Measurements from ENCODE around the gene SAMM50. TPM values are rescaled to one million over a fixed set of nuclear protein-coding genes. Genes with fewer than 3 reads are reported as not detected.

SAMM50 gene
- total and polyA plus RNA-seq, 2 donors (not counting 3 experiments of a cell fraction or from before 2014, with no cell fraction given) = 42.9 to 56.2 TPM

DNA sequence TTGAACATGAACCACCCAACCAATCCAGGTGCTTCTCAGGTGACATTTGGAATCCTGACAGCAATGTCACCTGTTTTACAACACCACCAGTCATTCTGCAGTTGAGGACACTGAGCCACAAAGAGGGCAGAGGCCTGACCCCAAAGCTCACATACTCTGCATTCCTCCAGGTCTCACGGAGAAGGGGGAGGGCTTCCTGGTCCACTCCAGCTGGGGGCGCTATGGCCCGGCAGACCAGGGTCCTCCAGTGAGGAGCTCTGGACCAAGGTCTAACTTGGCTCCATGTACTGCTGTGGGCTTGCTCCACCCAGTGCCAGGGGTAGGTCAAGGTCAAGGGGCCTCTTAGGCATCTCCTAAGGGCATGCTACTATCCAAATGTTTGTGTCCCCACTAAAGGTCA, 33.1 kb upstream of the SAMM50 start:
- H3K27me3 ChIP-seq (ENCODE audit: control insufficient read depth in 2 of 2, insufficient read depth in 2 of 2, low read length in 2 of 2) = no peaks in the 10 kb centered on the region
- no peak overlapping the region for H3K4me3 ChIP-seq (replicated peaks in 1 of 3; ENCODE audit: insufficient read depth in 1 of 3, low read depth in 1 of 3, low read length in 3 of 3)
- H3K79me2 ChIP-seq (ENCODE audit: control insufficient read depth, insufficient read depth, low read length) = no peaks in the 10 kb centered on the region
- H3K36me3 ChIP-seq (ENCODE audit: control insufficient read depth in 2 of 2, extremely low read depth in 1 of 2, insufficient read depth in 2 of 2, low read length in 2 of 2) = no peaks in the 10 kb centered on the region
- intact Hi-C loops (cut with micrococcal nuclease) = loop anchor here (2.0 to 10.0 kb wide), 3 partner anchors 33 to 763 kb away; partner anchors contain the start of genes SAMM50 and TTLL12
- dilution Hi-C loops (cut with MboI; ENCODE audit: extremely low pct_ligation_motif_present, low sequenced_read_pairs) = no loop called here
- no peaks in the 10 kb centered on the region for H3K9me1 ChIP-seq (replicated peaks; ENCODE audit: control insufficient read depth, extremely low read depth, insufficient read depth, low read length)
- H3K9ac ChIP-seq (replicated peaks; ENCODE audit: extremely low read depth, insufficient read depth, low read length) = no peak overlapping the region
- no peak for TF ChIP-seq POLR2AphosphoS5 (IDR thresholded peaks at IDR 0.05; ENCODE audit: insufficient read depth, low read depth, low read length)
- no peak for TF ChIP-seq JUN (IDR thresholded peaks at IDR 0.05; ENCODE audit: borderline replicate concordance, insufficient read depth, insufficient read length, low read depth)
- TF ChIP-seq, protein P1, sequence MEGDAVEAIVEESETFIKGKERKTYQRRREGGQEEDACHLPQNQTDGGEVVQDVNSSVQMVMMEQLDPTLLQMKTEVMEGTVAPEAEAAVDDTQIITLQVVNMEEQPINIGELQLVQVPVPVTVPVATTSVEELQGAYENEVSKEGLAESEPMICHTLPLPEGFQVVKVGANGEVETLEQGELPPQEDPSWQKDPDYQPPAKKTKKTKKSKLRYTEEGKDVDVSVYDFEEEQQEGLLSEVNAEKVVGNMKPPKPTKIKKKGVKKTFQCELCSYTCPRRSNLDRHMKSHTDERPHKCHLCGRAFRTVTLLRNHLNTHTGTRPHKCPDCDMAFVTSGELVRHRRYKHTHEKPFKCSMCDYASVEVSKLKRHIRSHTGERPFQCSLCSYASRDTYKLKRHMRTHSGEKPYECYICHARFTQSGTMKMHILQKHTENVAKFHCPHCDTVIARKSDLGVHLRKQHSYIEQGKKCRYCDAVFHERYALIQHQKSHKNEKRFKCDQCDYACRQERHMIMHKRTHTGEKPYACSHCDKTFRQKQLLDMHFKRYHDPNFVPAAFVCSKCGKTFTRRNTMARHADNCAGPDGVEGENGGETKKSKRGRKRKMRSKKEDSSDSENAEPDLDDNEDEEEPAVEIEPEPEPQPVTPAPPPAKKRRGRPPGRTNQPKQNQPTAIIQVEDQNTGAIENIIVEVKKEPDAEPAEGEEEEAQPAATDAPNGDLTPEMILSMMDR (IDR thresholded peaks at IDR 0.05; ENCODE audit: extremely low read depth in 1 of 2, insufficient read depth in 1 of 2, low read depth in 1 of 2, low read length in 2 of 2) = no peak
- TF ChIP-seq GATA2 (IDR thresholded peaks at IDR 0.05; ENCODE audit: insufficient read depth, insufficient read length, low read depth, low read length) = no peak
- no peak for TF ChIP-seq POLR2A (IDR thresholded peaks at IDR 0.05; ENCODE audit: low read depth, low read length)
- no peak for TF ChIP-seq EZH2 (IDR thresholded peaks at IDR 0.05; ENCODE audit: borderline replicate concordance, low read depth, low read length, severe bottlenecking)
- no peak for TF ChIP-seq FOS (IDR thresholded peaks at IDR 0.05; ENCODE audit: borderline replicate concordance, insufficient read depth, low read length)
- no peak for TF ChIP-seq MYC (IDR thresholded peaks at IDR 0.05; ENCODE audit: low read depth, low read length)
- no peak for TF ChIP-seq MAX (IDR thresholded peaks at IDR 0.05; ENCODE audit: insufficient read depth, insufficient read length)
- no TSS peak for BruUV-seq (replicated peaks)
- ChIA-PET POLR2A (no interaction called here), CTCF (interaction anchor here (1.8 to 3.1 kb wide), 3 partner anchors 37 to 704 kb away, joined by 5 to 13 read pairs (median 7); no protein-coding TSS in a partner anchor)
- H3K9me3 ChIP-seq (replicated peaks; ENCODE audit: control insufficient read depth, insufficient read depth, low read length) = no peaks in the 10 kb centered on the region
- DNase-seq (ENCODE audit: low read depth, low spot score) = no peak
- H2AFZ ChIP-seq (ENCODE audit: low read depth, low read length) = no peak overlapping the region
- peaks cover 30% of the 10 kb centered on the region for H3K4me1 ChIP-seq (ENCODE audit: control insufficient read depth, extremely low read depth, insufficient read depth, low read length)
- FAIRE-seq = no peak
- no peaks in the 10 kb centered on the region for H4K20me1 ChIP-seq (replicated peaks; ENCODE audit: control insufficient read depth, extremely low read depth, insufficient read depth, low read length)
- H3K27ac ChIP-seq (ENCODE audit: insufficient read depth, low read depth, low read length) = no peak overlapping the region
- H3K4me2 ChIP-seq (ENCODE audit: insufficient read depth, low read length) = no peak overlapping the region

Measured in endothelial cell of umbilical vein (primary cell).